ENCODE measurements around the gene AOC1. TPM values are rescaled to one million over a fixed set of nuclear protein-coding genes. Genes with fewer than 3 reads are reported as not detected.

The AOC1 gene
- total and polyA plus RNA-seq, 2 of the 13 experiments (the other 11 are each of a cell fraction or from before 2014, with no cell fraction given): not detected

GRCh38 chr7:150876817-150877526 is 24.7 kb downstream of the AOC1 start:
- FAIRE-seq: peak; percentile 56
- no peak for TF ChIP-seq ZNF75D (CRISPR knock-in tag; IDR thresholded peaks at IDR 0.05; ENCODE audit: borderline replicate concordance)
- TF ChIP-seq HNRNPK (IDR thresholded peaks at IDR 0.05; ENCODE audit: low read depth, low read length, poor library complexity, severe bottlenecking): peak; percentile 82
- no peak for TF ChIP-seq ASH2L (IDR thresholded peaks at IDR 0.05; ENCODE audit: insufficient read length, low read depth, low read length)
- TF ChIP-seq RAD21 (CRISPR knock-in tag; IDR thresholded peaks at IDR 0.05): peak; percentile 20; the same call in 1 of the 2 replicates
- TF ChIP-seq TOPORS (CRISPR knock-in tag; IDR thresholded peaks at IDR 0.05): no peak
- TF ChIP-seq SMC3 (IDR thresholded peaks at IDR 0.05; ENCODE audit: low read length): peak; percentile 52; the same call in 1 of the 2 replicates
- TF ChIP-seq ISL2 (CRISPR knock-in tag; IDR thresholded peaks at IDR 0.05): no peak
- TF ChIP-seq ZNF792 (CRISPR knock-in tag; IDR thresholded peaks at IDR 0.05): no peak
- no peak for TF ChIP-seq ARNT2 (CRISPR knock-in tag; IDR thresholded peaks at IDR 0.05; ENCODE audit: low read depth)
- no peak for TF ChIP-seq SUZ12 (IDR thresholded peaks at IDR 0.05; ENCODE audit: low read depth, low read length)
- TF ChIP-seq SMAD1 (CRISPR knock-in tag; IDR thresholded peaks at IDR 0.05; ENCODE audit: borderline replicate concordance, low read depth): no peak
- TF ChIP-seq ZFP91 (CRISPR knock-in tag; IDR thresholded peaks at IDR 0.05; ENCODE audit: borderline replicate concordance): no peak
- TF ChIP-seq CREB1 (IDR thresholded peaks at IDR 0.05): no peak
- no peak for TF ChIP-seq CREB1 (CRISPR knock-in tag; IDR thresholded peaks at IDR 0.05)
- no peak for TF ChIP-seq ZNF563 (CRISPR knock-in tag; IDR thresholded peaks at IDR 0.05)
- TF ChIP-seq CTCF (CRISPR knock-in tag; IDR thresholded peaks at IDR 0.05): peak; percentile 43
- TF ChIP-seq CHD4 (IDR thresholded peaks at IDR 0.05; ENCODE audit: borderline replicate concordance, low read length): no peak
- TF ChIP-seq MXI1 (IDR thresholded peaks at IDR 0.05; ENCODE audit: borderline replicate concordance, low read depth, low read length): no peak
- peak; percentile 36; the same call in 1 of the 2 replicates for TF ChIP-seq STAG1 (CRISPR knock-in tag; IDR thresholded peaks at IDR 0.05)
- TF ChIP-seq PAF1 (CRISPR knock-in tag; IDR thresholded peaks at IDR 0.05): no peak
- TF ChIP-seq NFRKB (IDR thresholded peaks at IDR 0.05): no peak
- H3K27me3 ChIP-seq (ENCODE audit: control insufficient read depth in 1 of 2, insufficient read depth in 2 of 2, low read length in 2 of 2): peaks cover 0 to 3% of the 10 kb centered on the region in 2 experiments; a peak in 1 of 5 replicates
- 15% methylated on average over 16 of the region's 19 CpGs for WGBS (ENCODE audit: low lambda C conversion rate)
- in situ Hi-C loops (cut with HindIII; ENCODE audit: extremely low pct_ligation_motif_present, low pct_unique_long_range_greater_than_20kb): loop anchor here (5.0 kb wide), 1 partner anchor 100 kb away; no protein-coding TSS in a partner anchor
- peaks cover 3% of the 10 kb centered on the region; the same call in 1 of the 2 replicates for H3K9me3 ChIP-seq (ENCODE audit: low read length)
- H4K20me1 ChIP-seq (ENCODE audit: insufficient read depth, low read length): no peaks in the 10 kb centered on the region
- ChIA-PET CTCF (ENCODE audit: low intra/inter-chr PET ratio, low total read pairs) (interaction anchor here (2.3 kb wide), 1 partner anchor 97 kb away, joined by 24 read pairs; no protein-coding TSS in a partner anchor), POLR2A (no interaction called here)
- H3K4me3 ChIP-seq (replicated peaks in 1 of 3; ENCODE audit: insufficient read depth in 1 of 3, low read depth in 2 of 3, low read length in 3 of 3): no peak overlapping the region
- H2AFZ ChIP-seq (ENCODE audit: low read length): no peak overlapping the region
- no peak overlapping the region for H3K27ac ChIP-seq (ENCODE audit: extremely low read length, insufficient read depth, low read length)
- H3K36me3 ChIP-seq (replicated peaks in 1 of 2; ENCODE audit: control insufficient read depth in 1 of 2, insufficient read depth in 2 of 2, low read length in 2 of 2): no peaks in the 10 kb centered on the region
- no TSS peak for BruUV-seq (replicated peaks)
- no peaks in the 10 kb centered on the region for H3K79me2 ChIP-seq (ENCODE audit: insufficient read depth, low read length)
- H3K9ac ChIP-seq (ENCODE audit: insufficient read depth, low read depth, low read length): no peak overlapping the region
- peak; percentile 81 for ATAC-seq
- 0 out of 2 replicates have a peak overlapping the region, but pooled peaks have one; percentile 27 for H3K4me2 ChIP-seq (ENCODE audit: low read depth, low read length)
- peak; percentile 56 for DNase-seq (ENCODE audit: low spot score)
- H3K4me1 ChIP-seq (ENCODE audit: insufficient read depth, low read length): no peaks in the 10 kb centered on the region
- intact Hi-C loops (cut with micrococcal nuclease; ENCODE audit: unreplicated experiment): loop anchor here (1.0 kb wide), 1 partner anchor 99 kb away; no protein-coding TSS in a partner anchor

All from HepG2 (cell line).